ENCODE data around the gene CCDC33.
"Not testable (repeated sequence)": the region's sequence is repeated elsewhere in the genome, so short reads cannot be mapped to it uniquely, and the experiment has no call there.

- TF ChIP-seq ZSCAN5A, ZNF223 (tag by site-specific recombination; IDR thresholded peaks at IDR 0.05): not testable (repeated sequence)
Observed at GRCh38 chr15:74360855-74361254, 124.7 kb downstream of the CCDC33 start.
